Epithelial cell of esophagus (primary cell): ENCODE measurements around the gene RSPRY1.
"Not testable (repeated sequence)": the region's sequence is repeated elsewhere in the genome, so short reads cannot be mapped to it uniquely, and the experiment has no call there.

Experiments used
- DNase-seq: peaks from one replicate; pipeline ENCODE4 v3.0.0; 2010; ENCODE audit warnings: low read depth
- H3K4me3 ChIP-seq: 2 replicates; pipeline ENCODE4 v1.5.1; 2011; ENCODE audit warnings: mild to moderate bottlenecking, low read length, control low read depth
- CTCF ChIP-seq: IDR thresholded peaks from 2 replicates; pipeline ENCODE4 v1.5.1; 2011; ENCODE audit warnings: low read depth, mild to moderate bottlenecking, low read length, control low read depth, inconsistent platforms; ENCODE audit not compliant: insufficient read depth; ENCODE audit errors: missing control alignments

The RSPRY1 gene

GRCh38 chr16:57192720-57193486 is 6.8 kb downstream of the RSPRY1 start:
- no peak for TF ChIP-seq CTCF
- peak; percentile 23 for DNase-seq

GRCh38 chr16:57194512-57194911 is 8.4 kb downstream of the RSPRY1 start:
- DNase-seq = peak; percentile 90
- TF ChIP-seq CTCF = no peak
- no peak overlapping the region for H3K4me3 ChIP-seq

More at GRCh38 chr16:57192720-57193486, 6.8 kb downstream of the RSPRY1 start:
- no peak overlapping the region for H3K4me3 ChIP-seq

- H3K4me3 ChIP-seq = no peak overlapping the region
- DNase-seq = no peak
- no peak for TF ChIP-seq CTCF
Observed at GRCh38 chr16:57196286-57196685, 10.2 kb downstream of the RSPRY1 start.

GRCh38 chr16:57196753-57197152 is 10.6 kb downstream of the RSPRY1 start:
- TF ChIP-seq CTCF = no peak
- no peak overlapping the region for H3K4me3 ChIP-seq
- DNase-seq = no peak

GRCh38 chr16:57200321-57200720 is 14.2 kb downstream of the RSPRY1 start:
- DNase-seq, H3K4me3 ChIP-seq: not testable (repeated sequence)

GRCh38 chr16:57200926-57201325 is 14.8 kb downstream of the RSPRY1 start:
- H3K4me3 ChIP-seq, DNase-seq: not testable (repeated sequence)

GRCh38 chr16:57202095-57202886 is 16.2 kb downstream of the RSPRY1 start:
- DNase-seq = no peak
- TF ChIP-seq CTCF = no peak
- H3K4me3 ChIP-seq = no peak overlapping the region

- no peak for TF ChIP-seq CTCF
Observed at GRCh38 chr16:57203451-57203850, 17.3 kb downstream of the RSPRY1 start.

More at GRCh38 chr16:57203451-57203850, 17.3 kb downstream of the RSPRY1 start:
- DNase-seq = no peak
- H3K4me3 ChIP-seq = no peak overlapping the region
